HG03135 (cell line): ENCODE data around the gene TXNDC9.
"Not testable (repeated sequence)": the region's sequence is repeated elsewhere in the genome, so short reads cannot be mapped to it uniquely, and the experiment has no call there.

ENCODE experiments used
- ATAC-seq: cut with Tn5 transposase; IDR thresholded peaks from one replicate; pipeline ENCODE4 v1.9.1; 2021; ENCODE audit warnings: mild to moderate bottlenecking, moderate library complexity; ENCODE audit not compliant: unreplicated experiment

The TXNDC9 gene

GRCh38 chr2:99336804-99337112 lies 625 bp upstream of the TXNDC9 start:
- ATAC-seq: peak; percentile 7

GRCh38 chr2:99325384-99325783 lies 10.7 kb downstream of the TXNDC9 start:
- no peak for ATAC-seq

- not testable (repeated sequence) for ATAC-seq
Measured at GRCh38 chr2:99317873-99318200, 18.3 kb downstream of the TXNDC9 start.

GRCh38 chr2:99317161-99317872 lies 18.8 kb downstream of the TXNDC9 start:
- no peak for ATAC-seq

- ATAC-seq: not testable (repeated sequence)
Measured at GRCh38 chr2:99301097-99301496, 35.0 kb downstream of the TXNDC9 start, which contains the start of gene LYG1. Gene LYG1, minus strand, starts transcription at chr2:99301197. Its CDS starts 5,527 bp downstream, at chr2:99295670.

- ATAC-seq: no peak
Measured at GRCh38 chr2:99299580-99299979, 36.6 kb downstream of the TXNDC9 start.

- no peak for ATAC-seq
Measured at GRCh38 chr2:99297994-99298393, 38.1 kb downstream of the TXNDC9 start.

GRCh38 chr2:99285526-99285925 lies 50.6 kb downstream of the TXNDC9 start:
- ATAC-seq: no peak

- no peak for ATAC-seq
Measured at GRCh38 chr2:99279969-99280695, 56.0 kb downstream of the TXNDC9 start.

GRCh38 chr2:99278793-99279291 lies 57.3 kb downstream of the TXNDC9 start:
- no peak for ATAC-seq

GRCh38 chr2:99278195-99278765 lies 57.9 kb downstream of the TXNDC9 start:
- ATAC-seq: not testable (repeated sequence)

GRCh38 chr2:99275882-99276281 lies 60.3 kb downstream of the TXNDC9 start:
- no peak for ATAC-seq
